GM18907 (cell line): Measurements from ENCODE around the gene TLE7.

ENCODE experiments used
- ATAC-seq: cut with Tn5 transposase; IDR thresholded peaks from one replicate; pipeline ENCODE4 v1.9.1; 2021; ENCODE audit warnings: mild to moderate bottlenecking, moderate library complexity; ENCODE audit not compliant: unreplicated experiment

The TLE7 gene

DNA sequence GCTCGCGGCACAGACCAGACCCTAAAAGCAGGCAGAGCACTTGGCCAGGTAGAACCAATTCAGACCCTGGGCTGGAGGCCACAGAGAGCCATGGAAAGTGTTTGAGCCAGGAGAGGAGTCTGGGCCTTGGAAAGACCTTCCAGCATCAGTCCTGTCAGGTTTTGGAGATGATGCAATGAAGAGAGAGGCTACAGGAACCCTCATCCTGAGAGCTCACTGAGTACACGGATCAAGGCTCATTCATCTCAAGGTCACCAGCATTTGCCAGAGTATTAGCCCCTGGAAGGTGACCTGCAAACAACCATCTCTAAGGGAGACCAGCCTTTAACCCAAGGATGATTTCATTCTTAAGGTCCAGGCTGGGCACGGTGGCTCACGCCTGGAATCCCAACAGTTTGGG is 27.8 kb downstream of the TLE7 start:
- no peak for ATAC-seq

DNA sequence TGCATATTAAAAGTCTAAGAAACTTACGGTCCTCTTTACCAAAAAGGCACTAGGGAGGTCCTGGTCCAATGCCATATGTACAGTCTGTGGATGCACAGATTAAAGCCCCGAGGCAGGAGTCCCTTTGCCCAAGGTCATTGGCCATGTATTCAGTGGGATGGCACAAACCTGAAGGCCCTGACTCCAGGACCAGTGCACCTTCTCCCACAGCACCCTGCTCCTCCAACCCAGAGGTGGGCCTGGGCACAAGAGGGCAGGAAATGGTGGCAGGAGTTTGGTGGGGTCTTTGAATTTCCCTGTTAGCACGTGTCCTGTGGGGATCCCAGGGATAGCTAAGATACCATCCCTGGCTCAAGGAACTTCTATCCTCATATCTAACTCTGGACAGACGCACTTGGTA is 28.5 kb downstream of the TLE7 start:
- ATAC-seq = no peak

DNA sequence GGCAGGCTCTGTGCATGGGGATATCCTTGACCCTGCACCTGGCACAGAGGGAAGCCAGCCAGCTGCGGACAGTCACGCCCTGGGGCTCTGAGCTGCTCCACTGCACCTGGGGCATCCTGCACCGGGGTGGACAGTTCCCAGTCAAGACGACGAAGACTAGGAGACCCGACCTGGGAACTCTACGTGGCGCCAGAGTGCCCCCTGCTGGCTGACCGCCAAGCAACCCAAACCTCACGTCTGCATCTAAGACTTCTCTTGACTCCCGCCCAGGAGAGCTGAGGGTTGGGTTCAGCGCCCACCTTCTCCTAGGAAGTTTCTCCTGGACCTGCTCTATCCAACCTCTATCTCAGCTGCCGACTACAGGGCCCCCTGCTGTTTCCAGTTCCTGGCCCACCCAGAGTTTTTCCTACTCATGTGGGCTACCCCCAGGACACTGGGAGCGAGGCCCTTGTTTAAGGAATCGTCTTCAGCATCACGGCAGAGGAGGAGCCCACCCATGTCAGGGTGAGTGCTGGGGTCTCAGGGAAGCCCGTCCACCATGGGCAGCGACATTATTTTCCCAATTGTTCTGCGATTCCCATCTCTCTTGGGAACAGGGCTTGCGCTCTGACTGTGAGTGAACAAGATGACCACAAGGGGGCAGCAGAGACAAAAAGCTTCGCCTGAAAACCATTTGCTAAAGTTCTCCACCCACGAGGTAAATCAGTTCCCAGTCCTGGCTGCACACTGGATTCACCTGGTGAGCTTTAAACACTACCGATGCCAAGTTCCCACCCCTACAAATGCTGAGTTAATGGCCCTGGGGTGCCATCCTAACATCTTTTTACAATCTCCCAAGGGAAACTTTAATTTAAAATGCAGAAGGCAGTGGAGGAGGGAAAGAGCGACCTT is 29.3 kb downstream of the TLE7 start:
- ATAC-seq = no peak

DNA sequence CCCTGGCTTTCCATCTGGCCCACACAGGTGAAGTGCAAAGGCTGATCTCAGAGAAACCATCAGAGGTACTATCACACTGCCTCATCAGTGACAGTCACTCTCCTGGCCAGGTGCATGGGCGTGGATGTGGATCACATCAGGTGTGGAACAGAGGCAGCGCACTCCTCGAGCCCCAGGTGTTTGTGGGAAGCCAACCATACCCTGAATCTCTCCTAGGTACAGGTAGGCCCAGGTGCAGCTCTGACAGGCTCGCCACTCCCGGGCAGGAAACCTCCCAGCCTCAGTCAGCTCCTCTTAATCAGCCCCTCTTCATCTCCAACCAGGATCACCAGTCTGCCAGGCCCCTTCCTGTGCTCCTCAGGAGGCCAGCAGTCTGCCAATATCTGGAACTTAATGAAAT is 31.7 kb downstream of the TLE7 start:
- ATAC-seq = no peak

DNA sequence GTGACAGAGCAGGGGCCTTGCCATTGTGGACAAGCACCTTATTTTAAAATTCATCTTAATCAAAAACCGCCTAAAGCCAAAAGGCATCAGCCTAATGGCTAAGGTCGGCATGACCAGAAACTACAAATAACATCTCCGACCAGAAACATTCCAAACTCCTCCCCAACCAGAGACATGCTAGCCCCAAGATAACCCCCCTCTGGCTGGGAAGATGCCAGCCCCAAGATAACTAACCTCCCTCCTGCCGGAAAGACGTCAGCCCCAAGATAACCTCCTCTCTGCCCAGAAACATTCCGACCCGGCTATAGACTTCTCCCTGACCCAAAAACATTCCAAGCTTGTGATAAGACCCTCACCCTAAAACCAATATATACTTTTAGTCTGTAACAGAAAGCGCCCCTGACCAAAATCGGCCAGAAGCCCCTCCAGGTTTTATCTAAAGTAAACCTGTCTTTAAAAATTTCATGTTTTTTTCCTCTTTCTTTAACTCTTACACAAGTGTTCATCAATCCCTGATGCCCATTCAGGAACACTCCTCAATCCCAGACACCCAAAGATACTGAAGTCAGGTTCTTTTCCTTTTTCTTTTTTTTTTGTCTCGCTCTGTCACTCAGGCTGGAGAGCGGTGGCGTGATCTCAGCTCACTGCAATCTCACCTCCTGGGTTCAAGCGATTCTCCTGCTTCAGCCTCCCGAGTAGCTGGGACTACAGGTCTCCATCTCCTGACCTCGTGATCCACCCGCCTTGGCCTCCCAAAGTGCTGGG is 32.7 kb downstream of the TLE7 start:
- ATAC-seq = no peak

DNA sequence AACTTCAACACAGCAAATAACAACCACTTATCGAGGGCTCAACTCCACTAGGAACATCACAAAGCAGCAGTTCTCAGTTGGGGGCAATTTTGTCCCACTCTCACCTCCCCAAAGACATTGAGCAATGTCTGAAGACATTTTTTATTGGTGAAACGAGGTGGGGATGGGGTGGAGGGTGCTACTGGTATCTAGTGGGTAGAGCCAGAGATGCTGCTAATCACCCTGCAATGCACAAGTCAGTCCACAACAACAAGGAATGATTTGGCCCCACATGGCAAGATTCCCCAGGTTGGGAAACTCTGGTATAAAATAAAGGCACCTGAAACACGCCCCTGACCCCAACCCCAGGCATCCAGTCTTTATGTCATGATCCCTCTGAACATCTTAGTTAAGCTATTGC is 33.3 kb downstream of the TLE7 start:
- no peak for ATAC-seq

DNA sequence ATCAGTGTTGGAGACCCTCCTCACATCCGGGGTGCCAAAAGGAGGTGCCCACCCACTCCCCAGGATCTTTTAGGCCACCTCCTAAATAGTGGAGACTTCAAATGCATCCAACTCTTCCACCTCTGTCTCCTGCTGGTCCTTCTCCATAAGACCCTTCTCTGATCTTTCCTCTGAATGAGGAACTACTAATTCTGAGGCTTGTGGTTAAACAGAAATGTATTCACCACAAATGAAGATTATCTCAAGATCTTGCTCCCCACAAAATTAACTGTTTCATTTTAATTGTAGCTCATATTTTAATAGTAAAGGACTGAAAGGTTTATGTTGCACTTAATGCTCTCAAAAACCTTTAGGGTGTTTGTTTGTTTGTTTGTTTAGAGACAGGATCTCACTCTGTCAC is 34.1 kb downstream of the TLE7 start:
- ATAC-seq = no peak

DNA sequence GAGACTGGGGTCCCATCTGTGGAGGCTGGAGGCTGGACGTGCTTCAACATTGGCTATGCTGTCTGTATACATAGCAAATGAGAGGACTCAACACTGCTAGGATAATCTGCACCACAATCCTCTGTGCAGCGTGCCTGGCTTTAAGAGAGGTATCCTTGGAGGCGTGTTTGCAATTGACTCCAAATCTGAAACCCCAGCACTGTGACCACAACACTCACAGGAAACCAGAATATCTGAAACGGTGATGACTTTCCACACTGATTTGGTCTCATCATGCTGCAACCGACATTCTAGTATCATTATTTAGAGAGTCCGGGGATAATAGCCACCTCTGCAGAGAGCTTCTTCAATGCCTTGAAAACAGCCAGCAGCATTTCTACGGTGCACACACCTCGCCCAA is 35.1 kb downstream of the TLE7 start:
- ATAC-seq = no peak

DNA sequence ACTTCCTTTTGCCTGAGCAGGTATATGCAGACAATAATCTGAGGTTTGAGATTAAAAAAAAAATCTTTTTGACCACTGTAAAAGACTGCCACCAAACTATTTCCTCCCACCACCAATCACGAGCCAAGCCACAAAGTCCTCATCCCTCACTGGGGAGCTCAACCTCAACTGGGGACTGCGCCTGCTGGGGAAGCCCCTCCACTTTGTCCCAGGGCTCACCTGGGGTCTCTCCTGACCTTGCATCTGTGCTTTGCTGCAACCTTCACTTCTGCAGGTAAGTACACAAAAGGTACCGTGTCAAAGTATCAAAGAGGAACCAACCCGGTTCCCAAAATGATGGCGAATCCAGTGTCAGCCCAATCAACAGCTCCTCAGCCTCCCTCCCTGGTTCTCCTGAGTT is 35.5 kb downstream of the TLE7 start:
- ATAC-seq = no peak

DNA sequence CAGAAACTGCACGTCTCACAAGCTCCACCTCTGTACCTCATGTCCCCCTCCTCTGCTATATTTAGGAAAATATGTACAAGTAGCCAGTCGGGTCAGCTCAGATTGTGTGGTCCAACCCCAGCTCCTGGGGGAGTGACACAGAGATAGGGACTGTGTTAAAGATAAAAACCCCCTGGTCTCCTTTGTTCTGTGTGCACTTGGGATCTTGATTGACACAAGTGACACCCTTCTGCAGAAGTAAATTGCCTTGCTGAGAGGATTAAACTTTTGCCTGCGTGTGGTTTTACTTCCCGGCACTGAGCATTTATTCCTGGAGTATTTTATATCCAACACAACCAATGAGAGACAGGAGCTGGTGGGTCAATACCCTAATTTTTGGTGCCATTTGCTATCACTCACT is 37.5 kb downstream of the TLE7 start:
- ATAC-seq = no peak

DNA sequence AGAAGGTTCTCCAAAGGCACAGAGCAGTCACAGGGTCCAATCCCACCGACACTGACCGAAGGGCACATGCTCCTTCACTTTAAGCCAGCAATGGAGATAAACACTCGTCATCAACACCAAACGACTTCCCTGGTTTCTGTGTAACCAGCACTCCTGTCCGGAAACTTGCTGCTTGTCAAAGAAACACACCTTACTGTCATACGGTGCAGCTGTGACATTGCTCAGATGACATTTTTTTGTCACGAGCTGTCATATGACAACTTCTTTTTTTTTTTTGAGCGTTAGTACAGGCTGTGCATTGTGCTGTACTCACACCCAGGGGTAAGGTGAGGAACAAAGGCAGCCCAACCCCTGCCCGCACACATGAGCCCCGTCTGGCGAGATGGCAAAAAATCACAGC is 39.2 kb downstream of the TLE7 start:
- ATAC-seq = no peak

DNA sequence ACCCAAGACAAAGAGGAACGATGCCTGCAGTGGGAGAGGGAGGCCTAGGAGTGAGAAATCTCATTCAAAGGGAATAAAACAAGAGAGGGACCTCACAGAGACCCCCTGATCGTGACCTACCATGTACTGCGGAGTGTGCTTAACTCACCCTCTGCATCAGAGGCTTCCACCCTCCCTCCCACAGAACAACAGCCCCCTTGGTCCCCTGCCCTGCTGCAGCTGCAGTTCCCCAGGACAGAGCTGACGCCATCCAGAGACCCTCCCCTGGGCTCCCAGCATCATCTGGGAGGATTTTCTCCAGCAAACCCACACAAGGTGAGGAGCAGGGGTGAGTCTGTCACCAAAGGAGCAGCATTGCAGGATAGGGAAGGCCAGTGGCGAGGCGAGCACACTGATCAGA is 39.8 kb downstream of the TLE7 start:
- no peak for ATAC-seq

DNA sequence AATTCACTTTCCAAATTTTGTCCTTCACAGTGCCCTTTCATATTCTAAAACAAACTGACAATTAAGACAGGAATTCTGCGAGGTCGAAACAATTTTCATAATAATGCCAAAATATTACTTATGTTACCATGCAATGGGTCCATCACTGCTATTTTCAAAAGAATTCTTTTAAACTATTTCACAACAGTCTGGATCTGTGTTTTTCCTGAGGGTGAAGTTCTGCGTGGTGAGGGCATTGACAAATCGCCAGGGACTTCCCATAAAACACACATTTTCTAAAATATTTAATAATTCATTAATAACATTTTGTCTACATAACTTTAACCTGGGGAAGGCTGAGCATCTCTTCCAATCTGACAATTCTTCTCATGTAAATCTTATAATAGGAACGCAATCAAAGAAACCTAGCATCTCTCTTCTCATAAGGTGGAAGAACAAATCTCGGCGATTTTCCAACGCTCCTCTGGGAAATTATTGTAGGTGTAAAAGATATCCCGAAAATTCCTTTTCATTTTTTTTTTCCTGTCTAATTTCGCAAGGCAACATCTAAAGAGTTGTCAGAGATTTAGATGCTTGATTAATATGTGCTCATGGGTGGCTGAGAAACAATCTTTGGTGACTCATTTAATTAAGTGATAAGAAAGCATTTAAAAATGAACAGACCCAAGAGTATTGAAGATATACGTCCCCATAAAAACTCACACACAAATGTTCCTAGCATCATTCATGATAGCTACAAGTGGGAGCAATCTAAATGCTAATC is 41.9 kb downstream of the TLE7 start:
- no peak for ATAC-seq

DNA sequence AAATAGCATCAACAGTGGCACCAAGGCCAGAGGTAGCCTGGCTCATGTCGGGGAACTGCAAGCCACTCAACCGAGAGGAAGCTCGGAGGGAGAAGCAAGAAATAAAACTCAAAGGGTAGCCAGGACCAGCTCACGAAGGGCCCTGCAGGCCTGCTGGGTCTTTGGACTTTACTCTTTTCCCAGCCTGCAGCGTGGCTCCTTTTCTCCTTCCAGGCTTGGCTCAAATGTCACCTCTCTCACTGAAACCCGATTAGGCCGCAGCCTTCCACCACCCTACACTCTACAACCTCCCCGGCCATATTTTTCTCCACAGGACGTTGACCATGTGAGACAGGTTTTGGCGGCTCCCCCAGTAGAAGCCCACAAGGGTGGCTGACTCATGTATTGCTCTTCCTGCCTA is 45.3 kb downstream of the TLE7 start:
- ATAC-seq = no peak

DNA sequence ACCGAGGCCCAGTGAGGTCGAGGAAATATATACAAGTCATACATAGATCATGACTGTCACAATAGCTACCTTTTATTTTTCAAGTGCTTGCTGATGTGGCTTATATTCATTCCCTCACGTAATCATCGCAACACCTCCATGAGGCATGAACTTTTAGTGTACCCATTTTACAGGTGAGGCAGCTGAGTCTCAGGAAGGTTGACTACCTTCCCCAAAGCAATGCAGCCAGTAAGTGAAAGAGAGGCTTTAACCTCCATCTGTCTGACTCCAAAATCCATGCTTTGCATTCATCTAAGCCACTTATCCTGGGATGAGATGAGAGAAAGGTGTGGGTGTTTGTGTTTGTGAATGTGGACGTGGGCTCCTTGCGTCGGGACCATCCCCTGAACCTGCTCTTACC is 52.5 kb downstream of the TLE7 start:
- ATAC-seq = no peak

DNA sequence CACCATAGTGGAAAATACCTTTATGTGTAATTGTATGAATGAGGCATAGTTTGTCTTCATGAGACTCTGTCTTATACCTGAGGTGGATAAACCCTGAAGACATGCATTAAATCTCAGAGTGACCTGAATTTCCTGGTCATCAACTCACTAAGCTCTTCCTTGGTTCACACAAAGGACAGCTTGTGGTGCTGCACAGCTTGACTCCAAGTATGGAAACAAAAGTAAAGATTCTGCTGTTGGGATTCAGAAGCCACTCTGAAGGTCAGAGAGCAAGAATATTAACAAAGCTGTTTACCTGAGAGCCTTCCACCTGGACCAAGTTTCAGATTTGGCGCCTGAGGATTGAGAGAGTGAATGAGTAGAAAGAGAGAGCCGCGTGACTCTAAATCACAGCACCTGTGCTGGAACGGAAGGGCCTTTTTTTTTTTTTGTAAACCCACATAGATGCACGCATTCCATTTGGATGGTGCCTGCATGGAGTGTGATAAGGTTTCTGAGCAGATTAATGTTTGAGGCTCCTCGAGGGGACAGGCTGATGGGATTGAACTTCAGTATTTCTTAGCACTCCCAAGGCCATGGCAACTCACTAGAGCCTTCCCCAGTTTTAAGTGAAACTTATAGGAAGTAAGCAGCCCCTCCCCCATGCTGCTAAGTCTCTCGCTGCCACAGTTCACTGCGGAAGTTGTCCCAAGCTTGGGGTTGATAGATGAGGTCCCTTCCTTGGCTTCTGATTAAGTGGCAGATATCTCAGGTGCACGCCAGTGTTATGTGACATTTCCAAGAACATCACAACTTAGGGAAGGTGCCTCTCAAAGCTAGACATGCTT is 54.6 kb downstream of the TLE7 start:
- ATAC-seq = no peak

DNA sequence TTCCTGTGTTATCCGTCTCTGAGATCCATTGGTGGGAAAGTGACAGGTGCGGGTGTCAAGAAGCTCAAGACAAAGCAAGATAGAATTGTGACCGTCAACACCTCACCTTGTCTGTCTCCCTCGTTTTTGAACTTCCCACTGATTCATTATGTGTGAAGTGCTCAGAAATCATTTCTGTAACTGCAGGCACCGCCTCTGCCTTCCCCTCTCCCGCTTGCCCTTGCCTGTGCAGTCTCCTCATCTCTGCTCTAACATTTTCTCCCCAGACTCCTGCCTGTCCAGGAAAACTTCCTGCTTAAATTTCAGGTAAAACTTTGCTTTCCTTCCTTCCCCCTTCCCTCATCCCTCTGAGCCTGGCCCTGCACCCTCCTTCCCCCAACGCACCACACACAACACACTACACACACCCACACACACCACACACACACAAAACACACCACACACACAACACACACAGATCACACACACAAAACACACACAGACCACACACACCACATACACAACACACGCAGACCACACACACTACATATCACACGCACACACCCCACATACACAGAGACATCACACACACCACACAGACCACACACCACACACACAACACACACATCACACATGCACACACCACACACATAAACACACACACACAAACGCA is 57.7 kb downstream of the TLE7 start:
- no peak for ATAC-seq

DNA sequence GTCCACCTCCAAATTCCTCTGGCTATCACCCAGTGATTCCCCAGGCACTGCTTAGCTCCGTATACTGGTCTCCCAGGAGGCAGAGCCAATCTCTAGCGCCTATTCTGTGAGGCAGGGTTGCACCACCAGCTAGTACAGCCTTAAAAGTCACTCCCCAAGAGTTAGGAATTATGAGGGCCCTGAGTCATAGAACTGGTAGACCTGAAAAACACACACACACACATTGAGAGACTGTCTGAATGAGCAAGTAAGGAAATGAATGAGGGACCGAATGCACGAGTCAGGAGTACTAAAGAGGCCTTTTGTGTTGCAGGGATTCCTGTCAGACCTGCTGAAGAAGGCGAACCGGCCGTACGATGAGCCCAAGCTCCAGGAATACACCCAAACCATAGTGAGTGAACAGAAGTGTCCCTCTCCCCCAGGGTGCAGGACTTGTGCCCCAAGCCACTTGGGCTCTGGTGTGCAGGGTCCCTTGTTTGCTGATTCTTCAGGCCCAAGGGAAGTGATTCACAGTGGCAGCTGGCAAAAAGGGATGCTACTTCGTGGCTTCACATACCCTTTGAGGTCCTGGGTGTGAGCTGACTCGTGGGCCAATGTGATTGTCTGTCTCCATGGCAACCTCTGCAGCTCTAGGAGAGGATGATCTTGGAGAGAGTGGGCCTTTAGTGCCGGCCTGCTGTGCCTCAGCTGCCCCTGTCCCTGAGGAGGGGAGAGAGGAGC is 58.6 kb downstream of the TLE7 start:
- no peak for ATAC-seq

DNA sequence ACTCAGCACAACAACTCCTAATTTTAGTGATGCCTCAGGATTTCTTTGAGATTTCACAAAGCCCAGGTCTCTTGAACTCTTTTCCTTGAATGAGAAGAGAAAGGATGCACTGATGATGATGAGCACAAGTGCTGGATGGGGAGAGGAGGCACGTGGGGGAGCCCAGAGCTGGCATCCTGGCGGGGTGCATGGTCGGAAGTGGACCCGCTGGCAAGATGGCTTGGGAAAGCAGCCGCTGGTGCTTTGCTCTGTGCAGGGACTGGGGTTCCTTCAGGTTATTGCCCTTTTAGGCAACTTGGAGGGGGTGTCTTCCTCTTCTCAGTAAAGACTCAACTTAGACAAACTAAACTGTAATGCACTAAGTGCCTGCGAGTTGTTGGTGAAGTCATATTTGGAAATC is 61.0 kb downstream of the TLE7 start:
- no peak for ATAC-seq
